MV-4-11 (cell line): ENCODE data around the gene NMRAL1.

Source experiments
- DNase-seq: peaks from one replicate; lab custom pipeline; 2025; lab: John Stamatoyannopoulos, UW

The NMRAL1 gene

DNA sequence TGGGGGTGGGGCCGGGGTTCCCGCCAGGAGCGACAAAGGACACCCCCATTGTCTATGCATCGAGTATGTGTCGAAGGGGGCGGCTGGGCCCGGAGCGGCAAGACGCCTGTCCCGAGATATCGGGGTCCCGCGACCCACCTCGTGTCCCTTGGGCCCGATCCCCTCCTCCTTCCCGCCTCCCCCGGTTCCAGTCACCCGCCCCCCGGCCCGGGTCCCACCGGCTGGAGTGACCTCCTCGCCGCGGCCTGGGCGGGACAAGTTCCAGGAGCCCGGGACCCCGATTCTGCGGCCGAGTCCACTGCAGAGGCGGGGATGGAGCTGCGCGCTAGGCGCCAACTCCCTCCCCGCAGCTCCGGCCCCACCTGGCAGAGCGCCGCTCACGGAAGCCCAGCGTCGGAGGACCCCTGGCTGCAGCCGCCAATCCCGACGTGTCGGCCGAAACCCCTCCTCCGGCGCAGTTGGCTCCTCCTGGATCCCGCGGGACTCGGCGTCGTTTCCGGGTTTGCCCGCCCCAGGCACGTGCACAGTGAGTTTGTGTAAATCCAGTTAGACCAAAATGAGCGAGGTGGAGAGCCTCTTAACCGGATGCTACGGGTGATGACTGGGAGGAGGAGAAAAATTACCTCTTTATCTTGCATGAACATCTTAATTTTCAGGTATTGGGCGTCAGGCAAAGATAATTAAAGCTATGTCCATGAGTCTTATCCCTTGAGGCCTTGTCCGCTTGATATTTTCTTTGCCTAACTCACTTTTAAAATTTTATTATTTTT is at the start of gene NMRAL1:
TSS of gene NMRAL1 (minus strand) at position 434 of the 770 bp plus-strand sequence. CDS start 493 bp downstream, outside the sequence.
- peak; percentile 88 for DNase-seq

DNA sequence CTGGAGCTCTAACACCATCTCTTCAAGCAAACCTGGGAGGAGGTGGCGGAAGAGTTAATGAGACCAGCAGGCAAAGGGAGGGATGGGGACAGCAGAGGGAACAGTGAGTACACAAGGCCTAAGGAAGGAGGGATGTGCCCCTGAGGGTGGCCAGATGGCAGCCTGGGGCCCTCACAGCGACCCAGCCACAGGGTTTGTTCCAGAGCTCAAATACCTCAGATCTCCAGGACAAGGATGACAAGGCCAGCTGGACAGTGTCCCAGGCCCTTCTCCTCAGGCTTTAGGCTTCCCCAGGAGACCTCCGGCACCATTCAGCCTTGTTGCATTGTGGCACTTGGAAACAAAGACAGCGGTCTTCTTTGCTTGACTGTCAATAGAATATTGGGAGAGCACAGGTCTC is 49.3 kb upstream of the NMRAL1 start:
- no peak for DNase-seq

DNA sequence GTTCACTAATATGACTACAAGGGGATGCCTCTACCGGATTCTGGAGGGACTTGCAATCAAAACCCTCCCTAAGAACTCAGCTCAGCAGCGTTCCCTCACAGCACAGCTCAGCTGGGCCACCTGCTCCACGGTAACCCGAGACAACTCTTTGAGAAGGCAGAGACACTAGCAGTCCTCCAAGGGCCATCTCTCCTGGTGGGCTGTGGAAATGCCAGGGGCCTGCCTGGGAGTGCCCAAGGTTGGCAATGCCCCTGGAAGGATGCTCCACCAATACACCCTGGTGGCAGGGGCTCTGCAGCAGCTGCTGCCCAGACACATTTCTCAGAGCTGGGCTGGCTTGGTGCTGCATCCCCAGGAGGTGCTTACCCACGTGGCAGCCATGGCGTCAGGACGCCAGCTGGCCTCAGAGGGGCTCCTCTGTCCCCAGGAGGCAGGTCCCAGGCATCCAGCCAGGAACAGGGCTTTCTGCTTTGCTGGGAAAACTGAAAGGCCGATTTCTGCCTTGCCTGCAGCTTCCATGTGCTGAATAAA is 47.7 kb upstream of the NMRAL1 start:
- no peak for DNase-seq

DNA sequence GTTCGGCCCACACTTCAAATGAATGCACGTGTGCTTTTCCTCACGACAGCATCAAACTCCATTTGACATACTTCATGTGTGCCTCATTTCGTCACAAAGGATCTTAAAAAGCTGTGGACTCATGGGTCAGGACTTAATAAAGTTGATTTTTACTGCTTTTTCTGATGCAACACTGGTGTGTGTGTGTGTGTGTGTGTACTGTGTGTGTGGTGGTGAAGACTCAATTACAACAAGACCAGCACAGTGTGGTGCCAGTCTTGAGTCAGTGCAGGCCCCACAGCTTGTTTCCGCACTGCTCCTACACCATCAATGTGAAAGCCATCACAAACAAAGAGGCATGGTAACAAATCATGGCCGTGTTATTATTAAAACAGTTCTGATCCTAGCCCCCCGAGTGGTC is 46.5 kb upstream of the NMRAL1 start:
- DNase-seq = peak; percentile 2

DNA sequence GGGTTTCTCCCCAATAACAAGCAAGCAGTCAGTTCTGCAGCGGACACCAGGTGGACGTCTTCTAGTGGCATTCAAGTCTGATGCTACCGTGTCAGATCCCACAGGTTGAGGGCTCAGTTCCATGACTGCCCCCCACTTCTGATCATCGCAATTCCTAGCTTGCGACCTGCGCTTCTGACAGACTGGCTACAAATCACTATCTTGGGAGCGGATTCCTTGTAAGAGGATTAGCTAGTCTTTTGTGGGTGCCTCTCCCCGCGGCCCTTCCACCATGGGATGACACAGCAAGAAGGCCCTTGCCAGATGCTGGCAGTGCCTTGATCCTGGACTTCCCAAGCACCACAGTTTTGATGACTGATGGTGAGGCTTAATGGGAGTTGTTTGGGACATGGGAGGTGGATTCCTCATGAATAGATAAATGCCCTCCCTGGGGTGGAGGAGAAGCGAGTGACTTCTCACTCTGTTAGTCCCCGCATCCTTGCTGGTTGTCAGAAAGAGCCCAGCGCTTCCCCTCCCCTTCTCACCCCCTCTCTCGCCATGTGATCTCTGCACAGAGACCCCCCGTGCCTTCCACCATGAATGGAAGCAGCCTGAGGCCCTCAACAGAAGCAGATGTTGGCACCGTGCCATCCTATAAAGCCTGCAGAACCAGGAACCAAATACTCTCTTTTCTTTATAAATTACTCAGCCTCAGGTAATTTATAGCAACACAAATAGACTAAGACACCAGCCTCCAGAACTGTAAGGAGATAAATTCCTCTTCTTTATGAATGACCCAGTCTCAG is 45.0 kb upstream of the NMRAL1 start:
- DNase-seq = no peak

DNA sequence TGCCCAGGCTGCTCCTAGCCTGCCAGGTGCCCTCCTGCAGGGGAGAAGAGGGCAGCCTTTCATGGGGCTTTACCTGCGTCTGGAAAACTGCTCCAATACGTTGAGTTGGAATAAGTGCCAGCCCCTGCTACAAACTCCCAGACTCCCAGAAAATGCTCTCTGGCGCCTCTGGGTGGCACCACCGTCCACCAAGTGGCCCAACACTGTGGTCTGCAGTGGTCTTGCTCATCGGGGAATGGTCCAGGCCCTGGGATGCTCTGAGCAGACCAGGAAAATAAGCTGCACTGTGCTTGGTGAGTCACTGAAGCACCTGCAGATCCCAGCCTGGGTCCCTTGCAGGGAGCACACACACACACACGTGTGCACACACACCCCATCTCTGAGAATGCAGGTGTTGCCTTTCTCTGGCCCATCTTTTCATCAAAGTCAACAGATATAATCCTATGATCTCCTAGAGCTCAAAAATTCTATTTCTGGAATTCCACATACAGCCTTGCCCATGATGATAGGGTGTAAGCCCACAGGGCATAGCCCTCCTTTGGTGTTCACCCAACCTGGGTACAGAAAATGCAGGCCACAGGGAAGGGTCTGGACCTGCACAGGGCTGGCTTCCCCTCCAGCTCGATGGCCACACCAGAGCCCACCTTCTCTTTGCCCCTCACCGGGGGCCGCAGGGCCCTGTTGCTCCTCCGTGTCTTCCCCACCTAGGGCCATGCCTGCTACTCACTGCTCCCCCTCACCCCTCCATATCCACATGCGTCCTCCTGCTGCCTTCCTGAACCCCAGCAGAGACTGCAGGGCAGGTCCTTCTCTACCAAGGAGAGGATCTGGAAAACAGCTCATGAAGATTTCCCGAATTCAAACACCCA is 43.6 kb upstream of the NMRAL1 start:
- DNase-seq = peak; percentile 21

DNA sequence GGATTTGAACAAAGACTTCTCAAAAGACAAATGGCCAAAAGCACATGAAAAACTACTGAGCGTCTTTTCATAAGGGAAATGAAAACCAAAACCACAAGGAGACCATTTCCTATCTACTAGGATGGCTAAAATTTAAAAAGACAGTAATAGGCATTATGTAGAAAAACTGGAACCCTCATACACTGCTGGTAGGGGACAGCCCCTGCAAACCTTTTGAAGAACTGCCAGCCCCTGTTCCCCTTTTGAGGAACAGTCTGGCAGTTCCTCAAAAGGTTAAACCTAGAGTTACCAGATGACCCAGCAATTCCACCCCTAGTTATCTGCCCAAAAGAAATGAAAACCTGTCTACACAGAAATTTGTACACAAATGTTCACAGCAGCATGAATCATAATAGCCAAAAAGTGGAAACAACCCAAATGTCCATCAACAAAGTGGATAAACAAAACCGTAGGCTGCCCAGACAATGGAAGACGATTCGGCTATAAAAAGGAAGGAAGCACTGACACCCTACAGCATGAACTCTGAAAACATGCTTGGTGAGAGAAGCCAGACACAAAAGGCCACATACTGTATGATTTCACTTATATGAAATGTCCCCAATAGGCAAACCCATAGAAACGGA is 41.3 kb upstream of the NMRAL1 start:
- peak; percentile 97 for DNase-seq

DNA sequence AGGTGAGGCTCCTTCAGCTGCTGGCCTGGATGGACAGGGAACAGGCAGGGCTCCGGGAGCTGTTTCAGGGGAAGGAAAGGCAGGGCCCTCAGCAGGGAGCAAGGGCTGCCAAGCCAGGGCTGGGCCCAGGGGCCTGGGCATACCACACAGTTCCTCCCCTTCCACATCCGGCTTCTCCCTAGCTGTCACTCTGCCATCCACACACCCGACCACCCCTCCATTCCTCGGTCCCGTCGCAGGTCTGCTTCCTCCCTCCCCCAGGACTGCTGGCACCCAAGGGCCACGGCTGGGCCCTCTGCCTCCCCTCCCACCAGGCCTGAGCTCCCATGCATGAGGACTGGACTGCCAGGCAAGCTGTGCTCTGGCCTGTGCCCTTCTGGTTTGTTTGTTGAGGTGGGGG is 40.2 kb upstream of the NMRAL1 start:
- DNase-seq = no peak

DNA sequence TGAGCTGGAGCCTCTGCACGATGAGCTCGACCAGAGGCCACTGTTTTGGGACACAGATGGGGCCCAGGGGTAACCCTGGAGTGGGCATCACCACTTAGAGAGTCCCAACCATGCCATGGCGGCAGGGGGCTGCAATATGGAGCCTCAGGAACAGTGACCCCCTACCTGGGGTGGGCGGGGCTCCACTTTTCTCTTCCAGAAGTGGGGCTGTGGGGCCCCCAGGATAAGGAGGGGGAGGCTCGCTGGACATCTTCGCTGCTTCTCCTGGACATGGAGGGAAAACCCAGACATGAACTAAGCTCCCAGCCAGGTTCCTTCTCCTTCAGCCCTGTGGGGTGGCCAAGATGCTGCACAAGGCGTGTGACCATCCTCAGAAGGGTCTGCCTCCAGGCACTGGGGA is 39.5 kb upstream of the NMRAL1 start:
- DNase-seq = no peak

DNA sequence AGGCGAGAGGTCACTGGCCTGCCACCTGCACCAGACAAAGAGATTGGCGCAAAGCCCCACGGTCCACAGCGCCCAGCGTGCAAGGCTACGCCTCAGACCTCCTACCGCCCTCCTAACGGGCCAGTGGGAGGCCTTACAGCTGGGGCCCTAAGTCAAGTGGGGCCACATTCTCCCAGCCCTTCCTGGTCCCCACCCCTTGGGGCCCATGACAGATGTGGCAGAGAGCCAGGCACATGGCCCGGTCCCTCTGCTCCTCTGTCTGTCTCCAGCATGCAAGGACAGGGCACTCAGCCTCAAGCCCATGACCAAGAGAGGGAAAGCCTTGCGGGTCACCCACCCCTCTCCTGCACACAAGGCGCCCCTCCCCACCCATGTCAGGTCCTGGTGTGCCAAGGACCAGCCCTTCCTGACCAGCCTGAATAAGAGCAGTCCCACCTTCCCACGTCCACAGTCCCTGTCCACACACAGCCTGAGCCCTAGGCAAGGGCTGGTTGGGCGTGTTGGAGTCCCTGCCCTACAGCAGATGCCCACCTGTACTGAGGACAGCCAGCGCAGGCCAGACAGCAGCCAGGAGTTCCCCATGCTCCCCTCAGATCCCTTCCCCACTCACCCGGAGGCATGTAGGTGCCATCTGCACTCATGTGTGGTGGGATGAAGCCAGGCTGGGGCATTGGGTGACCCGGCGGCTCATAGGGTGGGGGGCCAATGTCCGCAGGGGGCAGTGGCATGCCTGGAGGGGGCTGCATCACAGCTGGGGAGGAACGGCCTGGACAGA is 38.8 kb upstream of the NMRAL1 start:
- no peak for DNase-seq

DNA sequence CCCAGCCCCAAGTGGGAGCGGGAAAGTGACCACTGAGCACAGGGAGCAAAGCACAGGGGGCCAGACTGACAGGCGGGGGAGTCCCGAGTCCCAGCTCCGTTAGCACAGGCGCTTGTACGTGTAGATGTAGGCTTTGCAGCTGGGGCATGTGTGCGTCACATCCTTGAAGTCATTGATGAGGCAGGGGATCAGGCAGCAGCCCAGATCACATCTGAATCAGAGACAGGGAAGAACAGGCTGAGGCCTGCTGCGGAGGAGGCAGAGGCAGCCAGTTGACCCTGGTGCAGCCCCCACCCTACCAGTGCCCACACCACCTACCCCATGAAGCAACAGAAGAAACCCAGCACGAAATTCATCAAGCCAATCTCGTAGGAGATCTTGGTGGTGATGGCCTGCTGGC is 38.0 kb upstream of the NMRAL1 start:
- no peak for DNase-seq

DNA sequence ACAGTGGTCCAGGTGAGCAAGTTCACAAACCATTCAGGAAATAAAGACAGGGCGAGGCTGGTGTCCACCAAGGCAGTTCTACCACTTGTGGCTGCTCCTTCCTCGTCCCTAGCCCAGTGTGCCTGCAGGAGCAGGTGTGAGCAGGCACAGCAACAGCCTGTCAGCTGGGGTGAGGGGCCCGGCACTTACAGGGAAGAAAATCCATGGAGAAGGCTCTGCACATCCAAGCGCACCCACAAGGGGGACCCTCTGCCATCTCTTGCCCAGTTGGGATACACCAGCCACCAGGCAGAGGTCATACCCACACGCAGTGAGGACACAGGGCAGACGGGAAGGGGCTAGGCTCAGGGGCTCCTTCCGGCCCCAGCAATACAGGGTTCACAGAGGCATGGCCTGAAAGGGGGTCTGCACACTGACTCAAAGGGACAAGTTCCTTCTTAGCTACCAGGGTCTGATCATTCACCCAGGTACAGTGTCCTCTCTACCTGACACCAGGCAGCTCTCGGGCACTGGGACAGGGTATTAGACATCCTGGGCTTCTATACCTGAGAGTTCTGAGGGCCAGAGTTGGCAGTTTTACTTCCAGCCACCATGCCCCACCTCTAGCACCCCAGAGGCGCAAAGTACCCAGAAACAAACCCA is 37.1 kb upstream of the NMRAL1 start:
- DNase-seq = peak; percentile 35

DNA sequence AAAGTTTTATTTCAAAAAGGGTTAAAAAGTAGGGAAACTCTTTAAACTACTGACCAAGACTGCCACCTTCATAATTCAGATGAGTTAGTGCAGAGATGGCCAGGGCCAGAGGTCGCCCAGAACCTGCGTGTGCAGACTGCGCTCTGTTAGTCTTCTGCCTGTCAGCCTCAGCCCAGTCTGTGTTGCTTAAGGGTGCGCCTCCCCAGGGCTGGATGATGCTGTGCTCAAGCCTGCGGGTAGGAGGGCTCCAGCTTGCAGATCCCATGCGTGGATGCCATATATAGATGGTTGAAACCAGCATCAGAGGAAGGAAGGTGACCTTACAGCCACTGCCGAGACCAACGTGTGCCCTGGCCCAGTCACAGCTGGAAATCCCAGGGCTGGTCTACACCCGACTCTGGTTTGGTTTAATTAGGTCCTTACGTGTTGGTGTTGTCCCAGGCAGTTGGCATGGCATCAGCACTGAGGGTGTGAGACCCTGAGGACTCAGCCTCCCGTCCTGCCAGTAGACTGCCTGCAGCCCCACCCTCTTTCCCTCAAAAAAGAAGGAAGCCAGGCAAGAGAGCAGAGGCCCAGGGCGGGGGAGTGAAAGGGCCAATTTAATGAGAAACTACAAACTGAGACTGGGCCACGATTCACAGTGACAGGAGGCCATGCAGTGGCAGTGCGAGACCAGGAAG is 36.5 kb upstream of the NMRAL1 start:
- DNase-seq = no peak

DNA sequence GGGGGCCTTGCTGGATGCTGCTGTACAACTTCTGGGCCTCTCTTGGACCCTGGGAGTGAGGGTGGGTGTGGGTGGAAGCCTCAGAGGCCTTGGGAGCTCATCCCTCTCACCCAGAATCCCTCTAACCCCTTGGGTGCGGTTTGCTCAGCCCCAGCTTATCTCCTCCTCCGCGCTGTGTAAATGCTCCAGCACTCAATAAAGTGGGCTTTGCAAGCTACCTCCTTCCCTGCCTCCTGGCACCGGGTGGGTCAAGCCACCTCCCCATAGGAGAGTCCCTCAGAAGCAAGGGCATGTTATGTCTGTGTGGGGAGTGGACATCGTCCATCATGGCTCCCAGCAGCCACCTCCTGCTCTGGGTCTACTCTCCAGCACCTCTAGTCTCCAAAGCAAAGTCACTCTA is 35.7 kb upstream of the NMRAL1 start:
- DNase-seq = no peak

DNA sequence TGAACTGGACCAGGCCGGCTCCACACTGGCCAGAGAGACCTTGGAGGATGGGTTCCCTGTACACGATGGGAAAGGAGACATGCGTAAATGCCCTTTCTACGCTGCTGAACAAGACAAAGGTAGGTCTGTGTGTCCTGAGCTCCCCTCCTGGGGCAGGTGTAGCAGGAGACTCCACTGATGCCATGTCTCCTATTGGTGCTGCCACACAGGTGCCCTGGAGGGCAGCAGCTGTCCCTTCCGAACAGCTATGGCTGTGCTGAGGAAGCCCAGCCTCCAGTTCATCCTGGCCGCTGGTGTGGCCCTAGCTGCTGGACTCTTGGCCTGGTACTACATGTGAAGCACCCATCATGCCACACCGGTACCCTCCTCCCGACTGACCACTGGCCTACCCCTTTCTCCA is 35.0 kb upstream of the NMRAL1 start:
- no peak for DNase-seq

DNA sequence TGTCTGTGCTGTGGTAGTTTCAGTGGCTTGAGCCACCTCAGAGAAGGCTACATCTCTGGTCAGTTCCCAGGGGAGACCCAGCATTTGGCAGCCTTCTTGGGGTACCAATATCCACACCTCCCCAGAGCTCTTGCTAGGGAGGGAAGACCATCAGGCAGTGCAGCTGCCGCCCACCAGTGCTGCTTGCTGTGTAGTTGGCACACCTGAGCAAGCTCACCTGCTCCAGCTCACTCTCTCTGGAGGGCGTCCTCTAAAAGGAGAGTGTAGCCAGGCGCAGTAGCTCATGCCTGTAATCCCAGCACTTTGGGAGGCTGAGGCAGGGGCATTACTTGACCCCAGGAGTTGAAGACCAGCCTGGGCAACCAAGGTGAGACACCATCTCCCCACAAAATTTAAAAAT is 34.4 kb upstream of the NMRAL1 start:
- DNase-seq = no peak

DNA sequence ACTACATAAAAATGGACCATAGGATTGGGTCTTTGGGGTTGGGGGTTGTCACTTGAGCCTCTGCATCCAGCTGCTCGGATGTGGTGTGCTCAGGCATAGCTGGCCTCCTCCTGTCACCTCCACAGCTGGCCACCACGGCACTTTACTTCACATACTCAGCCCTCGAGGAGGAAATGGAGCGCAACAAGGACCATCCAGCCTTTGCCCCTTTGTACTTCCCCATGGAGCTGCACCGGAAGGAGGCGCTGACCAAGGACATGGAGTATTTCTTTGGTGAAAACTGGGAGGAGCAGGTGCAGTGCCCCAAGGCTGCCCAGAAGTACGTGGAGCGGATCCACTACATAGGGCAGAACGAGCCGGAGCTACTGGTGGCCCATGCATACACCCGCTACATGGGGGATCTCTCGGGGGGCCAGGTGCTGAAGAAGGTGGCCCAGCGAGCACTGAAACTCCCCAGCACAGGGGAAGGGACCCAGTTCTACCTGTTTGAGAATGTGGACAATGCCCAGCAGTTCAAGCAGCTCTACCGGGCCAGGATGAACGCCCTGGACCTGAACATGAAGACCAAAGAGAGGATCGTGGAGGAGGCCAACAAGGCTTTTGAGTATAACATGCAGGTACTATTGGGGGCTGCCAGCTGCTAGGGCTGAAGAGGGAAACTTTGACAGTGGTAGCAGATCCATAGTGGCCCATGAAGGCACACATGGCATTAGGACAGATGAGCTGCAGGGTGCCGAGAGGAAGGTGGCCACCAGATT is 33.3 kb upstream of the NMRAL1 start:
- DNase-seq = no peak

DNA sequence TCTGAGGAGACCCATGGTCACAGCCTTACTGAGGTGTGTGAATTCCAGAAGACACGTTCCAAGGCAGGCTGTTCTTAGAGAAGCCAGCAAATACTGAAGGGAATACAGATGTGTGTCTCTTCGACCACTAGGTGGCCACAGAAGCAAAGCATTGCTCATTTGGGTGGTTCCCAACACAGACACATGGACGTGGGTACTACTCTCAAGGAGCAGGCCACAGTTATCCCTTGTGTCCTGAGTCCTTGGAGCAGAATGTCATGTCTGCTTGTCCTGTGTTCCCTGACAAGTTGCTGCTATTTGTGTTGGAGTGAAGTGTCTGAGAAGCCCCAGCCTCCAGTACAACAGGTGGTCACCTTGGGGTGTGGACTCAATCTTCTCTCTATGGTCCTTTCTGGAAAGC is 32.0 kb upstream of the NMRAL1 start:
- DNase-seq = peak; percentile 67
